ENCODE data around the gene ASCC1.

ASCC1 gene

DNA sequence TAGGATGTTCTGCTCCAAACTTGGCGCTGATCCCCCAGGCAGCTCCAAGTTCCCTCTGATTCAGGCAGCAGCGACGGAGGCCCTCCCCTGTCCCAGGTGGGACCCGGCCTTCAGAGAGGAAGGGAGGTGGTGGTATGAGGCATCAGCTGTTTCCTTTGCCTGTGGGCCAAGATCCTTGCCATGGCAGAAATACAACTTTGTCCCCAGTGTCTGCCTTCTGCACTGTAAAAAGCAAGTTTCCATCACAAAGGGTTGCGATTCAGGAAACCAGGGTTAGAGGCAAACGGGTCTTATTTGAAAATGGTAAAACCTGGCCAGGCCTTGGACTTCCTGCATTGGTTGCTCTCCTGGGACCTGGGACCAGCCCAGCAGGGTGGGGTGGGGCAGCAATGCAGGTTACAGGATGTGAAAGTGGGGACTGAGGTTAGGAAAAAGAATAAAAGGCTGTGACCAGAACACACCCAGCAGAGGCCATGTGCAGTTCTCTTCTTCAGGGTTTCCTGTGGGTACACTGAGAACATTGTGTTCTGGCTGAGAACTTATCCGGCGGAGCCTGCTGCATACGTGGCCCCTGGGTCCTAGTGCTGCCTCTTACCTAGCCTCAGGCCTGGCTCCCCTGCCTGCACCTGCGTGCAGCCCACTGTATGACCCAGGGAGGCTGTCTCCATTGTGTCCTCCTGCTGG is 32.5 kb upstream of the ASCC1 start:
- no peaks in the 10 kb centered on the region for H3K9me3 ChIP-seq (ENCODE audit: insufficient read depth, low read length, severe bottlenecking)
- no peaks in the 10 kb centered on the region for H3K36me3 ChIP-seq (ENCODE audit: insufficient read depth, low read length)
- no peak for TF ChIP-seq EZH2 (IDR thresholded peaks at IDR 0.05; ENCODE audit: borderline replicate concordance, low read depth, low read length, severe bottlenecking)
- TF ChIP-seq, protein P1, sequence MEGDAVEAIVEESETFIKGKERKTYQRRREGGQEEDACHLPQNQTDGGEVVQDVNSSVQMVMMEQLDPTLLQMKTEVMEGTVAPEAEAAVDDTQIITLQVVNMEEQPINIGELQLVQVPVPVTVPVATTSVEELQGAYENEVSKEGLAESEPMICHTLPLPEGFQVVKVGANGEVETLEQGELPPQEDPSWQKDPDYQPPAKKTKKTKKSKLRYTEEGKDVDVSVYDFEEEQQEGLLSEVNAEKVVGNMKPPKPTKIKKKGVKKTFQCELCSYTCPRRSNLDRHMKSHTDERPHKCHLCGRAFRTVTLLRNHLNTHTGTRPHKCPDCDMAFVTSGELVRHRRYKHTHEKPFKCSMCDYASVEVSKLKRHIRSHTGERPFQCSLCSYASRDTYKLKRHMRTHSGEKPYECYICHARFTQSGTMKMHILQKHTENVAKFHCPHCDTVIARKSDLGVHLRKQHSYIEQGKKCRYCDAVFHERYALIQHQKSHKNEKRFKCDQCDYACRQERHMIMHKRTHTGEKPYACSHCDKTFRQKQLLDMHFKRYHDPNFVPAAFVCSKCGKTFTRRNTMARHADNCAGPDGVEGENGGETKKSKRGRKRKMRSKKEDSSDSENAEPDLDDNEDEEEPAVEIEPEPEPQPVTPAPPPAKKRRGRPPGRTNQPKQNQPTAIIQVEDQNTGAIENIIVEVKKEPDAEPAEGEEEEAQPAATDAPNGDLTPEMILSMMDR (IDR thresholded peaks at IDR 0.05; ENCODE audit: borderline replicate concordance, extremely low read depth, low read length, poor library complexity, severe bottlenecking), result no peak
- H3K4me2 ChIP-seq (ENCODE audit: insufficient read depth, low read length), result peak overlapping the region; percentile 72
- no peaks in the 10 kb centered on the region for H3K27me3 ChIP-seq (ENCODE audit: insufficient read depth, low read length, poor library complexity)
- peak overlapping the region; percentile 1 to 55; a peak in 3 of 4 replicates for H3K4me3 ChIP-seq (ENCODE audit: low read depth in 1 of 2, low read length in 2 of 2)
- H4K20me1 ChIP-seq (ENCODE audit: insufficient read depth, low read length), result no peaks in the 10 kb centered on the region
- peak overlapping the region; percentile 71 for H2AFZ ChIP-seq (ENCODE audit: low read depth, low read length)
- peaks cover 40% of the 10 kb centered on the region for H3K4me1 ChIP-seq (ENCODE audit: insufficient read depth, low read length)
- DNase-seq (peak; percentile 86), ATAC-seq (ENCODE audit: insufficient read depth, low read depth) (peak; percentile 98)
- H3K27ac ChIP-seq (ENCODE audit: low read length), result peak overlapping the region; percentile 96
- H3K9ac ChIP-seq (ENCODE audit: low read depth, low read length), result peak overlapping the region; percentile 63
- H3K79me2 ChIP-seq (ENCODE audit: insufficient read depth, low read length), result no peaks in the 10 kb centered on the region

DNA sequence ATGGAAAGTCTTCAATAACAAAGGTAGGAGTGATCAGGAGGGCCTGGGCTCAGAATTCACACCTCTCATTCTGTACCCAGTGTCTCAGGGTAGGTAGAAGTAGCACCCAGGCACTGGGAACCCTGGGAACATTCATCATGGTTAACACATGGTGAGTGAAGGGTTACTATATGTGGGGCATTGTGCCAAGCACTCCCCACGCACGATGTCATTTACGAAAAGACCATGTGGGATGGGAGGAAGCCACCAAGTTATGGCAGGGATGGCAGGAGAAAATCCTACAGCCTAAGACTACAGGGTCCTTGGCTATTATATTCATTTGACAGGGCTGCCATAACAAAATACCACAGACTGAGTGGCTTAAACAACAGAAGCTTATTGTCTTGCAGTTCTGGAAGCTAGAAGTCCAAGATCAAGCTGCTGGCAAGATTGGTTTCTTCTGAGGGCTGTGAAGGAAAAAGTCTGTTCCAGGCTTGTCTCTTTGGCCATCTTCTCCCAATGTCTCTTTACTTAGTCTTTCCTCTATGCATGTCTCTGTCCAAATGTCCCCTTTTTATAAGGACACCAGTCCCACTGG is 30.0 kb upstream of the ASCC1 start:
- H4K20me1 ChIP-seq (ENCODE audit: insufficient read depth, low read length), result no peaks in the 10 kb centered on the region
- no peaks in the 10 kb centered on the region for H3K9me3 ChIP-seq (ENCODE audit: insufficient read depth, low read length, severe bottlenecking)
- H3K27ac ChIP-seq (ENCODE audit: low read length), result peak overlapping the region; percentile 27; the same call in 1 of the 2 replicates
- H2AFZ ChIP-seq (ENCODE audit: low read depth, low read length), result no peak overlapping the region
- no peak for ATAC-seq (ENCODE audit: insufficient read depth, low read depth)
- H3K4me1 ChIP-seq (ENCODE audit: insufficient read depth, low read length), result peaks cover 44% of the 10 kb centered on the region
- TF ChIP-seq, protein P1 (IDR thresholded peaks at IDR 0.05; ENCODE audit: borderline replicate concordance, extremely low read depth, low read length, poor library complexity, severe bottlenecking), result no peak
- TF ChIP-seq EZH2 (IDR thresholded peaks at IDR 0.05; ENCODE audit: borderline replicate concordance, low read depth, low read length, severe bottlenecking), result no peak
- no peak overlapping the region for H3K4me2 ChIP-seq (ENCODE audit: insufficient read depth, low read length)
- H3K79me2 ChIP-seq (ENCODE audit: insufficient read depth, low read length), result no peaks in the 10 kb centered on the region
- H3K4me3 ChIP-seq (ENCODE audit: low read depth in 1 of 2, low read length in 2 of 2), result no peak overlapping the region
- no peaks in the 10 kb centered on the region for H3K27me3 ChIP-seq (ENCODE audit: insufficient read depth, low read length, poor library complexity)
- H3K36me3 ChIP-seq (ENCODE audit: insufficient read depth, low read length), result no peaks in the 10 kb centered on the region
- H3K9ac ChIP-seq (ENCODE audit: low read depth, low read length), result no peak overlapping the region
- no peak for DNase-seq

DNA sequence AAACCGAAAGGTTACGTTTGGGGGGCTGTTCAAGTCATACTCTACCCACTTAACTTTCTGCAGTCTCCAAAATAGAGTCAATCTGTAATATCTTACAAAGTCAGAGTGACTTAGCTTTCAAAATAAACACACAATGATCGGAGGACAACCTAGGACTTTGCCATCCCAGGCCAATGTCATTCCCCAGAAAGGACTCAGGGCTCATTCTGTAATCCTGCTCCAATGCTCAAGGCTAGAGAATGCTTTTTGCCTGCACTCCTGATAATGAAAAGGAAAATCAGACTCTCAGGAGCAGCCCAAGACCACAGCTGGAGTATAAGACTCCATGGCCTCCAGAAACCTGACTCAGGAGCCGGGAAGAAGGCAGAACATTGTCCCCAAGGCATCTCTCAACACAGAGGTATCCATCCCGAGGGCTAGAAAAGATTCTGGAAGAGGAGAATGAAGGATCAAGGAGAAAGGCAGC is 28.5 kb upstream of the ASCC1 start:
- DNase-seq (no peak), ATAC-seq (ENCODE audit: insufficient read depth, low read depth) (no peak)
- Histone ChIP-seq H3K9me3 (ENCODE audit: insufficient read depth, low read length, severe bottlenecking) (no peaks in the 10 kb centered on the region), H3K9ac (ENCODE audit: low read depth, low read length) (no peak overlapping the region; the same call in 1 of the 2 replicates), H4K20me1 (ENCODE audit: insufficient read depth, low read length) (no peaks in the 10 kb centered on the region), H3K4me3 (ENCODE audit: low read depth in 1 of 2, low read length in 2 of 2) (no peak overlapping the region), H3K79me2 (ENCODE audit: insufficient read depth, low read length) (no peaks in the 10 kb centered on the region), H3K27me3 (ENCODE audit: insufficient read depth, low read length, poor library complexity) (no peaks in the 10 kb centered on the region), H3K36me3 (ENCODE audit: insufficient read depth, low read length) (no peaks in the 10 kb centered on the region), H3K4me1 (ENCODE audit: insufficient read depth, low read length) (peaks cover 33% of the 10 kb centered on the region), H3K4me2 (ENCODE audit: insufficient read depth, low read length) (no peak overlapping the region), H2AFZ (ENCODE audit: low read depth, low read length) (no peak overlapping the region), H3K27ac (ENCODE audit: low read length) (peak overlapping the region; percentile 44; the same call in 1 of the 2 replicates)
- TF ChIP-seq, protein P1 (IDR thresholded peaks at IDR 0.05; ENCODE audit: borderline replicate concordance, extremely low read depth, low read length, poor library complexity, severe bottlenecking), result no peak
- TF ChIP-seq EZH2 (IDR thresholded peaks at IDR 0.05; ENCODE audit: borderline replicate concordance, low read depth, low read length, severe bottlenecking), result no peak

Data from DND-41 (cell line).